HEK293T (cell line): ENCODE results near the gene ASB18.
A peak's percentile ranks its signal among the peaks of the same experiment; 100 is the strongest.

Source experiments
- CTCF ChIA-PET: fragments of 350-600 bp; formaldehyde crosslinking; extraction: SDS; loops from one replicate; lab custom pipeline; 2021; ENCODE audit warnings: antibody characterized with exemption, inconsistent platforms; lab: Yijun Ruan, JAX
- POLR2A ChIA-PET: fragments of 350-600 bp; formaldehyde crosslinking; extraction: SDS; loops from one replicate; lab custom pipeline; 2020; ENCODE audit warnings: antibody characterized with exemption, inconsistent platforms; lab: Yijun Ruan, JAX
- DNase-seq: peaks from one replicate; pipeline ENCODE4 v3.0.0; 2012; ENCODE audit warnings: mixed read lengths; ENCODE audit errors: extremely low spot score
- ARNT ChIP-seq: fragments of 450-650 bp; IDR thresholded peaks from 2 replicates; pipeline ENCODE4 v1.6.1; 2017; ENCODE audit warnings: mild to moderate bottlenecking
- BHLHE40 ChIP-seq: fragments of 450-650 bp; IDR thresholded peaks from 2 replicates; pipeline ENCODE4 v1.6.1; 2016; ENCODE audit warnings: mild to moderate bottlenecking, moderate library complexity, borderline replicate concordance
- CTBP1 ChIP-seq: fragments of 450-650 bp; IDR thresholded peaks from 2 replicates; pipeline ENCODE4 v1.6.1; 2016; ENCODE audit warnings: borderline replicate concordance
- ELF4 ChIP-seq: fragments of 450-650 bp; IDR thresholded peaks from 2 replicates; pipeline ENCODE4 v1.6.1; 2017; ENCODE audit warnings: antibody characterized with exemption
- FOXA1 ChIP-seq: fragments of 450-650 bp; IDR thresholded peaks from 2 replicates; pipeline ENCODE4 v1.6.1; 2016; ENCODE audit warnings: mild to moderate bottlenecking
- FOXK2 ChIP-seq: fragments of 450-650 bp; IDR thresholded peaks from 2 replicates; pipeline ENCODE4 v1.6.1; 2016; ENCODE audit warnings: mild to moderate bottlenecking
- FOXM1 ChIP-seq: fragments of 450-650 bp; IDR thresholded peaks from 2 replicates; pipeline ENCODE4 v1.6.1; 2017; ENCODE audit warnings: mild to moderate bottlenecking, borderline replicate concordance
- HDGF ChIP-seq: fragments of 450-650 bp; IDR thresholded peaks from 2 replicates; pipeline ENCODE4 v1.6.1; 2017; ENCODE audit warnings: antibody characterized with exemption, borderline replicate concordance
- L3MBTL2 ChIP-seq: fragments of 450-650 bp; conservative IDR thresholded peaks from 2 replicates; pipeline ENCODE4 v1.6.1; 2016; ENCODE audit warnings: mild to moderate bottlenecking
- LEF1 ChIP-seq: fragments of 450-650 bp; IDR thresholded peaks from 2 replicates; pipeline ENCODE4 v1.6.1; 2017; ENCODE audit warnings: mild to moderate bottlenecking, borderline replicate concordance
- NFRKB ChIP-seq: fragments of 450-650 bp; IDR thresholded peaks from 2 replicates; pipeline ENCODE4 v1.6.1; 2016; ENCODE audit warnings: mild to moderate bottlenecking, moderate library complexity
- SP1 ChIP-seq: fragments of 450-650 bp; IDR thresholded peaks from 2 replicates; pipeline ENCODE4 v1.6.1; 2017
- SUZ12 ChIP-seq: fragments of 450-650 bp; IDR thresholded peaks from 2 replicates; pipeline ENCODE4 v1.6.1; 2016; ENCODE audit warnings: mild to moderate bottlenecking
- TARDBP ChIP-seq: fragments of 450-650 bp; IDR thresholded peaks from 2 replicates; pipeline ENCODE4 v1.6.1; 2016
- ZNF384 ChIP-seq: fragments of 450-650 bp; IDR thresholded peaks from 2 replicates; pipeline ENCODE4 v1.6.1; 2016
- TF ChIP-seq, protein P1 (sequence below): fragments of 450-650 bp; IDR thresholded peaks from 2 replicates; pipeline ENCODE4 v1.6.1; 2016

Gene ASB18

DNA sequence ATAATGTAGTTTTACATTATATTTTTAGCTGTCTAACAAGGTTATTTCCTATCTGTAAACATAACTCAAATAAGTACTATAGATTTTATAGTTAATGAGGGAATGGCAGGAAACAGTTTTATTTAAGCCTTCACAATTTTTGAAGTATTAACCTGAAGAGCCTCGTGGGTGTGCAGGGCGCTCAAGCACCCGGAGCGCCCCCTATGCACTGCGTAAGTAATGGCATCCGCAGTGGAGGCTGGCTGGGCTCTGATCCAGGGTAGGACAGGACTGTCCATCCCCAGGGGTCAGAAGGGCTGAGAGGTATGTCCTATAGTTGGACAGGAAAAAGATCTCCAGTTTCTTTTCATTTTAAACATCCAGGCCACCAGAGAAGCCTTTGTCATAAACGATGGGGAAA is 87.8 kb downstream of the ASB18 start:
- ChIA-PET POLR2A (no interaction called here), CTCF (interaction anchor here (0.9 to 1.3 kb wide), 2 partner anchors 396 to 410 kb away, joined by 3 to 5 read pairs; no protein-coding TSS in a partner anchor)
- DNase-seq: peak; percentile 42
- TF ChIP-seq L3MBTL2: no peak
- TF ChIP-seq, protein P1, sequence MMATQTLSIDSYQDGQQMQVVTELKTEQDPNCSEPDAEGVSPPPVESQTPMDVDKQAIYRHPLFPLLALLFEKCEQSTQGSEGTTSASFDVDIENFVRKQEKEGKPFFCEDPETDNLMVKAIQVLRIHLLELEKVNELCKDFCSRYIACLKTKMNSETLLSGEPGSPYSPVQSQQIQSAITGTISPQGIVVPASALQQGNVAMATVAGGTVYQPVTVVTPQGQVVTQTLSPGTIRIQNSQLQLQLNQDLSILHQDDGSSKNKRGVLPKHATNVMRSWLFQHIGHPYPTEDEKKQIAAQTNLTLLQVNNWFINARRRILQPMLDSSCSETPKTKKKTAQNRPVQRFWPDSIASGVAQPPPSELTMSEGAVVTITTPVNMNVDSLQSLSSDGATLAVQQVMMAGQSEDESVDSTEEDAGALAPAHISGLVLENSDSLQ: no peak
- TF ChIP-seq SUZ12: no peak
- TF ChIP-seq HDGF: no peak
- TF ChIP-seq SP1: no peak
- no peak for TF ChIP-seq CTBP1
- TF ChIP-seq ZNF384: no peak
- TF ChIP-seq FOXK2: no peak
- no peak for TF ChIP-seq FOXM1
- no peak for TF ChIP-seq NFRKB
- no peak for TF ChIP-seq ELF4
- TF ChIP-seq TARDBP: no peak
- no peak for TF ChIP-seq BHLHE40
- TF ChIP-seq FOXA1: no peak
- TF ChIP-seq ARNT: no peak
- TF ChIP-seq LEF1: no peak

DNA sequence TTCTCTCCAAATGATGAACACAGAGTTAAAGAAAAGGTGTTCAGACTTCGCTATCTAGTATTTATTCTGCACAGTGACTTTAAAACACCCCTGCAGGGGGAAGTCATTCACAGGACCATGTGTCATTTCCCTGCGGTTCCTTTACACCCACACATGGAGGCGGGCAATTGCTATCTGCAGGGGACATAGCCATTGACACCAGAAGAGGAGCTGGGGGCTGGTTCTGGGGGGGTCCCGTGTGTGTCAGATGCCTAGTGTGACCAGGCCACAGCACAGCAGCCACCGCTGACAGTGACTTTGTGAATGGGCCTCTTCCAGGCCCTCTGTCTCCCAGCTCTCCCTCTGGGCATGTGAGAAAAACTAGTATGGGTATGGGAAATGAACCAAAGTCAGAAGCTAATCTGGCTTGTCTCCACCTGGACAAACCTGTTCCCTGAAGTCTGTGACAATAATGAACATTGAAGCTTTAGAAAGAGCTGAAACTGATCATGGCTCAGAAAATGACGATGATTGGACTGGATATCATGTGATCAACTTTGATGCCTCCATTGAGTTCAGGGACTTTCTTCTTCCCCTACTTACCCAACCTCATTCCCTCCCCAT is 88.6 kb downstream of the ASB18 start:
- TF ChIP-seq TARDBP (no peak), SUZ12 (no peak), LEF1 (no peak), FOXM1 (no peak), BHLHE40 (no peak), HDGF (no peak), ARNT (no peak), FOXK2 (no peak), ZNF384 (no peak), L3MBTL2 (no peak), NFRKB (no peak), CTBP1 (no peak), ELF4 (no peak), FOXA1 (no peak), SP1 (no peak)
- TF ChIP-seq, protein P1: no peak
- DNase-seq: no peak
- CTCF ChIA-PET: interaction anchor here (0.9 to 1.3 kb wide), 2 partner anchors 396 to 410 kb away, joined by 3 to 5 read pairs; no protein-coding TSS in a partner anchor
- POLR2A ChIA-PET: no interaction called here

DNA sequence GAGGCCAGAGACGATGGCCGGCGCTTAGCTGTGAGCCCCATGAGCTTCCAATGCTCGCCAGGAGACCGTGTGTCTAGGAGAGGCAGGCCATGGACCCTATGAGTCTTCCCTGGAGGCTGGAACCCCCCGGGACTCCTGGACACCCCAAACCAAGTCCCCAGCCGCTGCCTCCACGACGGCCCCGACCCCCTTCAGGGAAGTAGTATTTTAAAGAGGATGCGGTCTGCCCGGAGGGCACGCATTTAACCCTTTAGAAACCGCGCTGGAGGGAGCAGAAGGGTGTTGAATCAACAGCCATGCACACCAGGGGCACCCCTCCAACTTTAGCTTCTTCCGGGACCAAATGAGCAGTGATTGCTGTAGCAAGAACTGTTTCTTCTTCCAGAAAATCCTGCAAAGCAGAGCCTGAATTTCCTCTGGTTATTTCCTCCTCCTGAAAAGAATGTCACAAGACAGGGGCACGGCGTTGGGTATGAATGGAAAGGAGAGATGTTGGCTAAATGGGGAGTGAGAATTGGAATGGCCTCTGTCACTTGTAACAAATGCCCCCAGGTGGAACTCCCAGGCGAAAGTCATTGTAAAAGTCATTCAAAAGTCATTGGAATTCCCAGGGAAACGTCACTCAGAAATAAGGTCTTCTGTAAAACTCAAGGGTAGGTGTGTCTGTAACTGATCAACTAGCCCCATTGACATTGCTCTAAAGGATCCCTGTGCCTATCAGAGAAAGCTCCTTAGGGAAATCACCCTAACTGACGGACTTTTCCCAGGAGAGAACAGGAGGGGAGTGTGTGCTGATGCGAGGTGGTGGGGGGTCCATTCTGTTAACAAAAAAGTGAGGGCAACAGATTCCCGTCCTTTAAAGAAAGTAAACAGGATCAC is 90.2 kb downstream of the ASB18 start:
- POLR2A ChIA-PET: no interaction called here
- TF ChIP-seq, protein P1: no peak
- DNase-seq: no peak
- CTCF ChIA-PET: interaction anchor here (0.9 kb wide), 1 partner anchor 395 kb away, joined by 4 read pairs; no protein-coding TSS in a partner anchor

- no peak for DNase-seq
- POLR2A ChIA-PET: no interaction called here
- TF ChIP-seq NFRKB (no peak), FOXK2 (no peak), FOXM1 (no peak), TARDBP (no peak), SP1 (no peak), SUZ12 (no peak), ZNF384 (no peak), HDGF (no peak), BHLHE40 (no peak), L3MBTL2 (no peak), LEF1 (no peak), CTBP1 (no peak), ELF4 (no peak)
- TF ChIP-seq, protein P1: no peak
- CTCF ChIA-PET: no interaction called here
These were observed 91.0 kb downstream of the ASB18 start for GRCh38 chr2:236173036-236173728.
